Measurements from ENCODE around the gene C15orf39.

GRCh38 chr15:75202251-75203016 is 752 bp downstream of the C15orf39 start:
- TF ChIP-seq CTCF (IDR thresholded peaks at IDR 0.05; ENCODE audit: low read length) (peak; percentile 41; the same call in 1 of the 2 replicates), EZH2 (IDR thresholded peaks at IDR 0.05; ENCODE audit: borderline replicate concordance, low read length) (no peak)

Measured in OCI-LY1 (cell line).